OCI-LY1 (cell line): ENCODE data around the gene C2CD2L.

Experiments used
- H2AFZ ChIP-seq: fragments of 200-600 bp; sonication (generic), shearing (Covaris generic); 2 replicates; pipeline ENCODE4 v1.6.0; 2014; ENCODE audit warnings: antibody characterized with exemption, mild to moderate bottlenecking, low read length
- H3F3A ChIP-seq: fragments of 200-600 bp; sonication (generic), shearing (Covaris generic); 2 replicates; pipeline ENCODE4 v1.6.0; 2014; ENCODE audit warnings: mild to moderate bottlenecking, antibody characterized with exemption, low read length, moderate library complexity; ENCODE audit not compliant: insufficient read depth
- H3K27ac ChIP-seq: fragments of 200-600 bp; sonication (generic); 2 replicates; pipeline ENCODE4 v1.5.1; 2014; ENCODE audit warnings: low read length, mixed run types, mild to moderate bottlenecking, low read depth; ENCODE audit not compliant: poor library complexity, severe bottlenecking
- H3K27me3 ChIP-seq: fragments of 200-600 bp; sonication (generic); 2 replicates; pipeline ENCODE4 v1.6.0; 2014; ENCODE audit warnings: antibody characterized with exemption, mild to moderate bottlenecking, low read length, moderate library complexity; ENCODE audit not compliant: insufficient read depth
- H3K36me3 ChIP-seq: fragments of 200-600 bp; sonication (generic); 2 replicates; pipeline ENCODE4 v1.6.1; 2014; ENCODE audit warnings: mild to moderate bottlenecking, antibody characterized with exemption, low read length, moderate library complexity, mixed read lengths; ENCODE audit not compliant: insufficient read depth
- H3K4me1 ChIP-seq: fragments of 200-600 bp; sonication (generic); 2 replicates; pipeline ENCODE4 v1.5.1; 2014; ENCODE audit warnings: mild to moderate bottlenecking, low read length, moderate library complexity; ENCODE audit not compliant: insufficient read depth, severe bottlenecking
- H3K4me2 ChIP-seq: fragments of 200-600 bp; sonication (generic), shearing (Covaris generic); 2 replicates; pipeline ENCODE4 v1.6.1; 2014; ENCODE audit warnings: low read length
- H3K4me3 ChIP-seq: fragments of 200-600 bp; sonication (generic); 2 replicates; pipeline ENCODE4 v1.5.1; 2014; ENCODE audit warnings: low read length, low read depth, mild to moderate bottlenecking, mixed read lengths; ENCODE audit not compliant: poor library complexity, severe bottlenecking
- H3K79me2 ChIP-seq: fragments of 200-600 bp; shearing (Covaris generic); 2 replicates; pipeline ENCODE4 v1.6.1; 2016; ENCODE audit warnings: mixed run types, low read length, mixed read lengths; ENCODE audit not compliant: insufficient read depth
- H3K9ac ChIP-seq: fragments of 200-600 bp; sonication (generic), shearing (Covaris generic); 2 replicates; pipeline ENCODE4 v1.6.1; 2014; ENCODE audit warnings: mild to moderate bottlenecking, low read length, mixed read lengths
- H3K9me2 ChIP-seq: fragments of 200-600 bp; sonication (generic), shearing (Covaris generic); 2 replicates; pipeline ENCODE4 v1.6.1; 2014; ENCODE audit warnings: low read depth, mild to moderate bottlenecking, low read length, mixed read lengths
- H3K9me3 ChIP-seq: fragments of 200-600 bp; shearing (Covaris generic); 2 replicates; pipeline ENCODE4 v1.6.1; 2014; ENCODE audit warnings: low read length, mixed read lengths
- H4K20me1 ChIP-seq: fragments of 200-600 bp; sonication (generic), shearing (Covaris generic); 2 replicates; pipeline ENCODE4 v1.6.0; 2016; ENCODE audit warnings: mild to moderate bottlenecking, low read length; ENCODE audit not compliant: insufficient read depth
- EZH2 ChIP-seq: fragments of 200-600 bp; sonication (generic), shearing (Covaris generic); IDR thresholded peaks from 2 replicates; pipeline ENCODE4 v1.8.0; 2017; ENCODE audit warnings: borderline replicate concordance, mixed run types, mild to moderate bottlenecking, antibody characterized with exemption, low read length, moderate library complexity, mixed read lengths
- TF ChIP-seq, protein P1 (sequence below): fragments of 200-600 bp; sonication (generic), shearing (Covaris generic); IDR thresholded peaks from 2 replicates; pipeline ENCODE4 v1.5.1; 2017; ENCODE audit warnings: mild to moderate bottlenecking, antibody characterized with exemption, low read length, moderate library complexity, mixed read lengths

C2CD2L gene

GRCh38 chr11:119114351-119114750 lies 7.2 kb downstream of the C2CD2L start:
- Histone ChIP-seq H3K27ac (no peak overlapping the region), H3K9ac (no peak overlapping the region), H3K27me3 (no peaks in the 10 kb centered on the region), H3F3A (no peaks in the 10 kb centered on the region), H2AFZ (no peak overlapping the region), H3K9me3 (no peaks in the 10 kb centered on the region), H3K4me3 (no peak overlapping the region), H4K20me1 (no peaks in the 10 kb centered on the region), H3K4me2 (no peak overlapping the region), H3K79me2 (no peaks in the 10 kb centered on the region), H3K4me1 (no peaks in the 10 kb centered on the region), H3K36me3 (peaks cover 52% of the 10 kb centered on the region), H3K9me2 (no peaks in the 10 kb centered on the region)
- no peak for TF ChIP-seq EZH2
- TF ChIP-seq, protein P1, sequence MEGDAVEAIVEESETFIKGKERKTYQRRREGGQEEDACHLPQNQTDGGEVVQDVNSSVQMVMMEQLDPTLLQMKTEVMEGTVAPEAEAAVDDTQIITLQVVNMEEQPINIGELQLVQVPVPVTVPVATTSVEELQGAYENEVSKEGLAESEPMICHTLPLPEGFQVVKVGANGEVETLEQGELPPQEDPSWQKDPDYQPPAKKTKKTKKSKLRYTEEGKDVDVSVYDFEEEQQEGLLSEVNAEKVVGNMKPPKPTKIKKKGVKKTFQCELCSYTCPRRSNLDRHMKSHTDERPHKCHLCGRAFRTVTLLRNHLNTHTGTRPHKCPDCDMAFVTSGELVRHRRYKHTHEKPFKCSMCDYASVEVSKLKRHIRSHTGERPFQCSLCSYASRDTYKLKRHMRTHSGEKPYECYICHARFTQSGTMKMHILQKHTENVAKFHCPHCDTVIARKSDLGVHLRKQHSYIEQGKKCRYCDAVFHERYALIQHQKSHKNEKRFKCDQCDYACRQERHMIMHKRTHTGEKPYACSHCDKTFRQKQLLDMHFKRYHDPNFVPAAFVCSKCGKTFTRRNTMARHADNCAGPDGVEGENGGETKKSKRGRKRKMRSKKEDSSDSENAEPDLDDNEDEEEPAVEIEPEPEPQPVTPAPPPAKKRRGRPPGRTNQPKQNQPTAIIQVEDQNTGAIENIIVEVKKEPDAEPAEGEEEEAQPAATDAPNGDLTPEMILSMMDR, result no peak

DNA sequence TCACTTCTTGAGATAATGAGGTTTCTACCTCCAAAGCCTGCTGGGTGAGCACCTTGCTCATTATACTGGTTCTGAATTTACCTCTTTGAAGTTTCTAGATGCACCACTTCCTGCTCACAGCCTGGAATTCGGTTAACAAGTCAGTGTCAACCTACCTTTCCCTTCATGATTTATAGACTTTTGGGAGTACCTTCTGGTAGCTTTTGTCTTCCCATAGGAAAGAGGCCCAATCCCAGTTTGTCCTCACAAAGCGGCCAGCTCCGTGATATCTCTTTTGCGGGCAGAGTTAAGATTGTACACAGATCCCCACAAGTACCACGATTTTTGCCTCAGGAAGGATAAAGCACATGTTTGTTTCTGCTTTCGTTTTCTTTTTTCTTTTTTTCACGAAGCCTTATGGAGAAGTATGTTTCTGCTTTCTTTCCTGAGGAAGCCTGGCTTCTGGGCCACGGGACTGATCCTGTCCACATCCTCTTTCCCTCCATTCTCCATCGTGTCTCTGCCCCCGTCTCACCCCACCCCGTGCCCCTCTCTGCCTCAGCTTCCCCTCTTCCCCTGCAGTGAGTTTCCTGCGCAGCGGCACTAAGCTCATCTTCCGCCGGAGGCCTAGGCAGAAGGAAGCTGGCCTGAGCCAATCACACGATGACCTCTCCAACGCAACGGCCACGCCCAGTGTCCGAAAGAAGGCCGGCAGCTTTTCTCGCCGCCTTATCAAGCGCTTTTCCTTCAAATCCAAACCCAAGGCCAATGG lies 8.5 kb downstream of the C2CD2L start:
- Histone ChIP-seq H3F3A (no peaks in the 10 kb centered on the region), H3K27me3 (no peaks in the 10 kb centered on the region), H3K27ac (no peak overlapping the region), H3K79me2 (no peaks in the 10 kb centered on the region), H3K4me2 (no peak overlapping the region), H3K4me3 (no peak overlapping the region), H3K36me3 (peaks cover 49% of the 10 kb centered on the region), H3K9me2 (no peaks in the 10 kb centered on the region), H3K9ac (no peak overlapping the region), H3K4me1 (peaks cover 8% of the 10 kb centered on the region), H3K9me3 (no peaks in the 10 kb centered on the region), H4K20me1 (no peaks in the 10 kb centered on the region), H2AFZ (no peak overlapping the region)
- TF ChIP-seq EZH2, result no peak
- TF ChIP-seq, protein P1, result no peak

GRCh38 chr11:119116235-119116594 lies 9.1 kb downstream of the C2CD2L start:
- Histone ChIP-seq H3K79me2 (no peaks in the 10 kb centered on the region), H3K9me2 (no peaks in the 10 kb centered on the region), H3K27me3 (no peaks in the 10 kb centered on the region), H3K36me3 (peaks cover 44% of the 10 kb centered on the region), H2AFZ (no peak overlapping the region), H3K4me3 (no peak overlapping the region), H3K27ac (no peak overlapping the region), H3K4me2 (no peak overlapping the region), H3K9ac (no peak overlapping the region), H4K20me1 (no peaks in the 10 kb centered on the region), H3K9me3 (no peaks in the 10 kb centered on the region), H3F3A (no peaks in the 10 kb centered on the region), H3K4me1 (peaks cover 12% of the 10 kb centered on the region)
- no peak for TF ChIP-seq EZH2
- TF ChIP-seq, protein P1, result no peak
